ENCODE results near the gene TMEM151B. TPM values are rescaled to one million over a fixed set of nuclear protein-coding genes. Genes with fewer than 3 reads are reported as not detected.

Gene TMEM151B
- total RNA-seq, 1 experiment from 2014 or later: not detected

GRCh38 chr6:44294832-44295791 is 24.9 kb downstream of the TMEM151B start:
- Histone ChIP-seq H3K9me3 (ENCODE audit: low read length) (no peaks in the 10 kb centered on the region), H3K36me3 (ENCODE audit: low read depth, low read length) (no peaks in the 10 kb centered on the region), H3K27me3 (ENCODE audit: low read length) (peaks cover 48% of the 10 kb centered on the region), H3K9me2 (replicated peaks; ENCODE audit: low read length) (no peaks in the 10 kb centered on the region), H3K9ac (ENCODE audit: low read length) (no peak overlapping the region), H2AFZ (ENCODE audit: low read length) (no peak overlapping the region), H3K4me2 (ENCODE audit: low read length) (no peak overlapping the region), H3K27ac (ENCODE audit: low read length) (no peak overlapping the region), H4K20me1 (ENCODE audit: low read length) (no peaks in the 10 kb centered on the region), H3K79me2 (ENCODE audit: low read length) (no peaks in the 10 kb centered on the region), H3K4me1 (ENCODE audit: insufficient read depth, low read length) (no peaks in the 10 kb centered on the region), H3K4me3 (ENCODE audit: low read length) (no peak overlapping the region), H3F3A (ENCODE audit: low read length, unreplicated experiment) (no peaks in the 10 kb centered on the region)
- intact Hi-C loops (cut with micrococcal nuclease): no loop called here
- ATAC-seq (no peak), DNase-seq (no peak)
- no TSS peak for BruUV-seq (replicated peaks)
- CTCF ChIA-PET: no interaction called here
- POLR2A ChIA-PET (ENCODE audit: unreplicated experiment): no interaction called here
- TF ChIP-seq EZH2phosphoT487 (IDR thresholded peaks at IDR 0.05; ENCODE audit: borderline replicate concordance, low read length) (no peak), EZH2 (IDR thresholded peaks at IDR 0.05; ENCODE audit: low read length, unreplicated experiment) (no peak), CTCF (conservative IDR thresholded peaks at IDR 0.05; ENCODE audit: low read depth, low read length) (no peak)

- ATAC-seq: peak; percentile 58
- H3K4me2 ChIP-seq (ENCODE audit: low read length): peak overlapping the region; percentile 73
- POLR2A ChIA-PET (ENCODE audit: unreplicated experiment): interaction anchor here (0.6 kb wide), 1 partner anchor 140 kb away, joined by 3 read pairs; no protein-coding TSS in a partner anchor
- peaks cover 29% of the 10 kb centered on the region for H3K27me3 ChIP-seq (ENCODE audit: low read length)
- DNase-seq: peak; percentile 16
- CTCF ChIA-PET: interaction anchor here (0.6 kb wide), 1 partner anchor 60 kb away, joined by 3 read pairs; no protein-coding TSS in a partner anchor
- BruUV-seq (replicated peaks): no TSS peak
- no peak overlapping the region for H3K9ac ChIP-seq (ENCODE audit: low read length)
- TF ChIP-seq EZH2phosphoT487 (IDR thresholded peaks at IDR 0.05; ENCODE audit: borderline replicate concordance, low read length) (peak; percentile 36; the same call in 1 of the 2 replicates), CTCF (conservative IDR thresholded peaks at IDR 0.05; ENCODE audit: low read depth, low read length) (no peak), EZH2 (IDR thresholded peaks at IDR 0.05; ENCODE audit: low read length, unreplicated experiment) (peak; percentile 52)
- no peak overlapping the region for H3K27ac ChIP-seq (ENCODE audit: low read length)
- H2AFZ ChIP-seq (ENCODE audit: low read length): no peak overlapping the region
- intact Hi-C loops (cut with micrococcal nuclease): no loop called here
- peaks cover 9% of the 10 kb centered on the region; the same call in 1 of the 2 replicates for H3K36me3 ChIP-seq (ENCODE audit: low read depth, low read length)
- H4K20me1 ChIP-seq (ENCODE audit: low read length): no peaks in the 10 kb centered on the region
- H3K79me2 ChIP-seq (ENCODE audit: low read length): no peaks in the 10 kb centered on the region
- no peaks in the 10 kb centered on the region for H3K4me1 ChIP-seq (ENCODE audit: insufficient read depth, low read length)
- no peaks in the 10 kb centered on the region for H3K9me2 ChIP-seq (replicated peaks; ENCODE audit: low read length)
- peak overlapping the region; percentile 50; the same call in 1 of the 2 replicates for H3K4me3 ChIP-seq (ENCODE audit: low read length)
- H3F3A ChIP-seq (ENCODE audit: low read length, unreplicated experiment): no peaks in the 10 kb centered on the region
- H3K9me3 ChIP-seq (ENCODE audit: low read length): no peaks in the 10 kb centered on the region
Measured at GRCh38 chr6:44297063-44298038, 27.1 kb downstream of the TMEM151B start.

All from PC-3 (cell line).